Thymus (tissue), 11 donors: ENCODE data around the gene ATRAID. TPM values are rescaled to one million over a fixed set of nuclear protein-coding genes. Genes with fewer than 3 reads are reported as not detected.

Experiments
- DNase-seq, 9 donors: peaks; one replicate each; pipeline ENCODE4 v3.0.0-alpha.2; 2013; ENCODE audit warnings: low spot score in 9 of 9, low read depth in 6 of 9, missing footprints in 1 of 9
- H3K27ac ChIP-seq, 2 donors: one replicate each; pipeline ENCODE4 v1.5.1; 2013; ENCODE audit warnings: control low read depth in 1 of 2, low read depth in 1 of 2, low read length in 1 of 2, mild to moderate bottlenecking in 1 of 2, moderate library complexity in 1 of 2
- H3K27me3 ChIP-seq, 2 donors: one replicate each; pipeline ENCODE4 v1.5.1; 2013; ENCODE audit warnings: low read length in 1 of 2; ENCODE audit not compliant: control insufficient read depth in 2 of 2, insufficient read depth in 1 of 2
- H3K36me3 ChIP-seq, 2 donors: one replicate each; pipeline ENCODE4 v1.5.1; 2013; ENCODE audit warnings: low read length in 1 of 2, mild to moderate bottlenecking in 1 of 2, moderate library complexity in 1 of 2; ENCODE audit not compliant: control insufficient read depth in 2 of 2, insufficient read depth in 2 of 2
- H3K4me1 ChIP-seq, 2 donors: one replicate each; pipeline ENCODE4 v1.5.1; 2013; ENCODE audit warnings: low read length in 2 of 2; ENCODE audit not compliant: control insufficient read depth in 2 of 2, insufficient read depth in 2 of 2
- H3K4me3 ChIP-seq, 2 donors: one replicate each; pipeline ENCODE4 v1.5.1; 2013; ENCODE audit warnings: low read length in 2 of 2, control low read depth in 1 of 2, mild to moderate bottlenecking in 1 of 2
- H3K9me3 ChIP-seq, 2 donors: one replicate each; pipeline ENCODE4 v1.5.1; 2013; ENCODE audit warnings: low read length in 1 of 2, mild to moderate bottlenecking in 1 of 2; ENCODE audit not compliant: control insufficient read depth in 2 of 2, insufficient read depth in 1 of 2
- WGBS: extraction: QIAGEN DNeasy Blood & Tissue Kit; methylation state at CpG from one replicate; pipeline ENCODE4 v1.1.7; 2013; 5-methylcytosine and 5-hydroxymethylcytosine counted together
- polyA plus RNA-seq: library from polyadenylated mRNA; stranded (reverse); fragments of 200-250 nt; gene quantifications from one replicate; pipeline ENCODE4 v1.2.3, GENCODE V29; 2013
- total RNA-seq: library from RNA; stranded (reverse); fragments of 120-200 nt; gene quantifications from one replicate; pipeline ENCODE4 v1.2.4, GENCODE V29; 2013
- donor health status: healthy.

Gene ATRAID
- total and polyA plus RNA-seq, 2 donors = 109 to 125 TPM

- Histone ChIP-seq H3K36me3 (no peaks in the 10 kb centered on the region), H3K9me3 (no peaks in the 10 kb centered on the region), H3K4me1 (peaks cover 13 to 25% of the 10 kb centered on the region in 2 donors), H3K27me3 (peaks cover 70 to 98% of the 10 kb centered on the region in 2 donors), H3K27ac (no peak overlapping the region), H3K4me3 (no peak overlapping the region)
- DNase-seq = no peak
- WGBS = 63% methylated on average over 11 of the region's 11 CpGs
These were observed 49.5 kb downstream of the ATRAID start for GRCh38 chr2:27261241-27261925.

- DNase-seq = no peak
- Histone ChIP-seq H3K27ac (no peak overlapping the region), H3K4me3 (peak overlapping the region in 1 of 2 donors; percentile 54), H3K36me3 (no peaks in the 10 kb centered on the region), H3K9me3 (no peaks in the 10 kb centered on the region), H3K27me3 (peaks cover 68 to 98% of the 10 kb centered on the region in 2 donors), H3K4me1 (peaks cover 13 to 25% of the 10 kb centered on the region in 2 donors)
- WGBS = 7% methylated on average over 40 of the region's 40 CpGs
These were observed 50.1 kb downstream of the ATRAID start for GRCh38 chr2:27261926-27262298.

DNA sequence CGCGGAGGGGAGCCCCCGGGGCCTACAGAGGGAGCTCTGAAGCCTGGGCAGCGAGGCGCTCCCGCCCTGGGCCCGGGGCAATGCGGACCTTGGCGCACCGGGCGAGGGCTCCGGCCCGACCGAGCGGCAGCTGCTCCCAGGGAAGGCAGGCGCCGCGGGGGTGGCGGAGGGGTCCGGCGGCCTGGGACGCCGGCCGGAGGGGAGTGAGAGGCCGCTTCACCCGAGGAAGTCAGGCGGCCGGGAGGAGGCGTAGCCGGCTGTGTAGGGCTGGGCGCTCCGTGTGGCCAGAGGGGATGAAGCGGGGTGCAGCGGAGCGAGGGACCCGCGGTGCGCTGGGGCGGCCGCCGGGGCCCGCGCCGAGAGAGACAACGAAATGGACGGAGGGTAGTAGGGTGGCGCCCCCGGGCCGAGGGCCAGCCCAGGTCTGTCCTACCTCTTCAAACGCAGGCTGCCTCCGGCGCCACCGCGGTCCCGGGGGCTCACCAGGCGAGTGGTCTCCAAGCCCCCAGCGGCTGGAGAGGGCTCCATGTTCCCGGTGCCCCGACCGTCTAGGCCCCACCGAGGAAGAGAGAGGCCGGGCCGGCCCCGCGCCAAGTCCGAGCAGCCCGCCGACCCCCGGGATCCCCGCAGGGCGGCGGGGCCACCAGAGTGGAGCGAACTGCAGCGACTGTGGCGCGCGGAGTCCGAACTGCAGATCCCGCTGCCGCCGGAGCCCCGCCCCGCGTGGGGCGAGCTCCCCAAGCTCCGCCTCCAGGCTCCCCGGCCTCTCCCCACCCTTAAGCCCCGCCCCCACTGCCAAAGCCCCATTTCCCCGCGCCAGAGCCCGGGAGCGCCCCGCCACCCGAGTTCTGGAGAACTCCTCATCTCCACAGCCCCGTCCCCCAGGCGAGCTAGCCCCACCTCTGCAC lies 50.8 kb downstream of the ATRAID start, which contains the start of gene SLC30A3:
TSS of gene SLC30A3 (minus strand) at position 669 of the 908 bp plus-strand sequence. CDS start at position 528, 141 bp downstream.
- 2% methylated on average over 96 of the region's 96 CpGs for WGBS
- no peaks in the 10 kb centered on the region for H3K9me3 ChIP-seq
- H3K4me1 ChIP-seq = peaks cover 13 to 25% of the 10 kb centered on the region in 2 donors
- no peaks in the 10 kb centered on the region for H3K36me3 ChIP-seq
- peak in 8 of 9 donors; percentile 29 to 64 (median 36) for DNase-seq
- peak within 1 kb of the TSS; percentile 24 to 54 for H3K4me3 ChIP-seq
- H3K27ac ChIP-seq = no peak within 1 kb of the TSS
- H3K27me3 ChIP-seq = peaks cover 68 to 97% of the 10 kb centered on the region in 2 donors

- Histone ChIP-seq H3K36me3 (no peaks in the 10 kb centered on the region), H3K27ac (no peak overlapping the region), H3K9me3 (no peaks in the 10 kb centered on the region), H3K4me3 (peak overlapping the region in 1 of 2 donors; percentile 54), H3K4me1 (peaks cover 13 to 25% of the 10 kb centered on the region in 2 donors), H3K27me3 (peaks cover 68 to 95% of the 10 kb centered on the region in 2 donors)
- 4% methylated on average over 46 of the region's 46 CpGs for WGBS
- DNase-seq = peak in 1 of 9 donors; percentile 16
These were observed 51.7 kb downstream of the ATRAID start for GRCh38 chr2:27263287-27264252.

GRCh38 chr2:27264253-27264752 lies 52.5 kb downstream of the ATRAID start:
- peaks cover 13 to 25% of the 10 kb centered on the region in 2 donors for H3K4me1 ChIP-seq
- no peak for DNase-seq
- no peaks in the 10 kb centered on the region for H3K36me3 ChIP-seq
- peak overlapping the region in 1 of 2 donors; percentile 31 for H3K27ac ChIP-seq
- H3K9me3 ChIP-seq = no peaks in the 10 kb centered on the region
- peaks cover 68 to 95% of the 10 kb centered on the region in 2 donors for H3K27me3 ChIP-seq
- 2% methylated on average over 38 of the region's 38 CpGs for WGBS
- peak overlapping the region in 1 of 2 donors; percentile 36 for H3K4me3 ChIP-seq

DNA sequence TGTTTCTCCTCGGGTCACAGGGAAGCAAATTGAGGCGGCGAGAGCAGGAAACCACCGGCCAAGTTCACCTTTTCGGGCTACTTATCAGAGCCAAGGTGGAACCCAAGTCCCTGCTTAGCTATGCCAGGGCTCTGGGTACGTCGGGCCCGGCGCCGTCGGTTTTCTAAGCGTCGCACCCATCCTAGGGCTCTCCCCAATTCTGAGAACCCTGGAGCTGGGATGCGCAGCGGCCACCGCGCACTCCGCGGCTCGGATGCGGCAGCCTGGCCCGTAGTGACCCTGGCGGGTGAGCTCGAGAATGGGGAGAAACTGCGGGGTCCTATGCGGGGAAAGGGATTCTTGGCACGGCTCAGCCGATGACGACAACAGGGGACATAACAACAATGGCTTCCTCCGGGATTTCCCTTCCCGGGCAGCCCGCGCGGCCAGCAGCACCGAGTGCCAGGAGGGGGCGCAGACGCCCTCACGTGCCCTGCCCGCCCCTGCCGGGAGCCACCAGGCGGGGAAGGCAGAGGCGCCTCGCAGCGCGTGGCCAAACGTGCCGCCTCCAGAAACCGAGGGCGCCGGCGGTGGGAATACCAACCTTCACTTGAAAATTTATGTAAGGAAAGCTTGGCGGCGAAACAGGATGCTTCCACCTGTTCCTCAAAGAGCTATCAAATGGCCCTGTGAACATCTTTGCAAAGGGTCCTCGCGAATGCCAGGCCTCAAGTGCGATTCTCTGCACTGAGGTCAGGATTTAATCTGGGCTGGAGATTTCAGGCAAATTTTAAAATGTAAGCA lies 53.1 kb downstream of the ATRAID start:
- H3K9me3 ChIP-seq = no peaks in the 10 kb centered on the region
- WGBS = 6% methylated on average over 56 of the region's 56 CpGs
- H3K27me3 ChIP-seq = peaks cover 62 to 94% of the 10 kb centered on the region in 2 donors
- peaks cover 13 to 25% of the 10 kb centered on the region in 2 donors for H3K4me1 ChIP-seq
- DNase-seq = peak in 4 of 9 donors; percentile 10 to 56 (median 41)
- no peaks in the 10 kb centered on the region for H3K36me3 ChIP-seq
- no peak overlapping the region for H3K27ac ChIP-seq
- H3K4me3 ChIP-seq = peak overlapping the region in 1 of 2 donors; percentile 36

DNA sequence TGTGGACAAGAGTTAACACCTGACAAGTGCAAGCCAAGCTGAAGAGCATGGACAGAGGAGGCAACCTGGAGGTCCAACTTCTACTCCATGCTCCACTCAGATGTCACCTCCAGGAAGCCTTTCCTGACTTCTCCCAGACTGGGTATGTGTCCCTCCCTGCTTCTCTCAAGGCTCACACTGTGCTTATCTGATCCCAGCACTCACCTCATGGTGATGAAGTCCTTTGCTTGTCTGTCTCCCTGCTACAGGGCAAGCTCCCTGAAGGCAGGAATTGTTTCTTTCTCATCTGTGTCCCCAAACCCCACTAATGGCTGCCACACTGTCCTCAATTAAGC lies 53.7 kb downstream of the ATRAID start:
- Histone ChIP-seq H3K27ac (no peak overlapping the region), H3K4me1 (peaks cover 13 to 25% of the 10 kb centered on the region in 2 donors), H3K36me3 (no peaks in the 10 kb centered on the region), H3K9me3 (no peaks in the 10 kb centered on the region), H3K27me3 (peaks cover 57 to 91% of the 10 kb centered on the region in 2 donors), H3K4me3 (no peak overlapping the region)
- DNase-seq = no peak
